Duodenal mucosa (tissue), 2 donors: Measurements from ENCODE around the gene ZIK1.

Experiments used
- H3K27ac ChIP-seq: one replicate; pipeline ENCODE4 v1.7.0; 2013; ENCODE audit warnings: low read depth, low read length
- H3K27me3 ChIP-seq, 2 donors: one replicate each; pipeline ENCODE4 v1.7.0; 2013; ENCODE audit warnings: low read length in 2 of 2, control low read depth in 1 of 2; ENCODE audit not compliant: insufficient read depth in 2 of 2, control insufficient read depth in 1 of 2
- H3K36me3 ChIP-seq, 2 donors: one replicate each; pipeline ENCODE4 v1.7.0; 2013; ENCODE audit warnings: low read length in 2 of 2, control low read depth in 1 of 2; ENCODE audit not compliant: insufficient read depth in 2 of 2, control insufficient read depth in 1 of 2
- H3K4me1 ChIP-seq, 2 donors: one replicate each; pipeline ENCODE4 v1.7.0; 2013; ENCODE audit warnings: low read length in 2 of 2, control low read depth in 1 of 2; ENCODE audit not compliant: insufficient read depth in 2 of 2, control insufficient read depth in 1 of 2
- H3K4me3 ChIP-seq, 2 donors: one replicate each; pipeline ENCODE4 v1.7.0; 2013; ENCODE audit warnings: low read length in 2 of 2, low read depth in 1 of 2
- H3K9ac ChIP-seq, 2 donors: one replicate each; pipeline ENCODE4 v1.7.0; 2013; ENCODE audit warnings: low read length in 2 of 2, low read depth in 1 of 2
- H3K9me3 ChIP-seq, 2 donors: one replicate each; pipeline ENCODE4 v1.7.0; 2013; ENCODE audit warnings: low read length in 2 of 2, control low read depth in 1 of 2; ENCODE audit not compliant: control insufficient read depth in 1 of 2

The ZIK1 gene

GRCh38 chr19:57637379-57637778 lies 53.4 kb downstream of the ZIK1 start:
- peaks cover 44 to 68% of the 10 kb centered on the region in 2 donors for H3K36me3 ChIP-seq
- peaks cover 56 to 57% of the 10 kb centered on the region in 2 donors for H3K9me3 ChIP-seq
- H3K4me1 ChIP-seq: peaks cover 7 to 12% of the 10 kb centered on the region in 2 donors
- no peak overlapping the region for H3K27ac ChIP-seq
- H3K9ac ChIP-seq: no peak overlapping the region
- H3K4me3 ChIP-seq: no peak overlapping the region
- H3K27me3 ChIP-seq: no peaks in the 10 kb centered on the region

- H3K27ac ChIP-seq: no peak overlapping the region
- H3K9me3 ChIP-seq: peaks cover 58 to 62% of the 10 kb centered on the region in 2 donors
- H3K4me3 ChIP-seq: peak overlapping the region in 1 of 2 donors; percentile 42
- H3K36me3 ChIP-seq: peaks cover 42 to 47% of the 10 kb centered on the region in 2 donors
- no peak overlapping the region for H3K9ac ChIP-seq
- H3K4me1 ChIP-seq: no peaks in the 10 kb centered on the region
- H3K27me3 ChIP-seq: no peaks in the 10 kb centered on the region
Observed at GRCh38 chr19:57641715-57642234, 57.8 kb downstream of the ZIK1 start.

- no peak overlapping the region for H3K9ac ChIP-seq
- H3K36me3 ChIP-seq: peaks cover 38 to 41% of the 10 kb centered on the region in 2 donors
- H3K4me3 ChIP-seq: peak overlapping the region in 1 of 2 donors; percentile 42
- H3K27me3 ChIP-seq: no peaks in the 10 kb centered on the region
- peaks cover 55% of the 10 kb centered on the region in 2 donors for H3K9me3 ChIP-seq
- H3K27ac ChIP-seq: no peak overlapping the region
- no peaks in the 10 kb centered on the region for H3K4me1 ChIP-seq
Observed at GRCh38 chr19:57642396-57643046, 58.6 kb downstream of the ZIK1 start.
